Measurements from ENCODE around the gene GTSE1. TPM values are rescaled to one million over a fixed set of nuclear protein-coding genes. Genes with fewer than 3 reads are reported as not detected.

The GTSE1 gene
- total RNA-seq, 1 experiment from 2014 or later = 46.1 TPM

- H3K27me3 ChIP-seq (ENCODE audit: insufficient read depth, low read length) = no peaks in the 10 kb centered on the region
- H3K9ac ChIP-seq (ENCODE audit: low read length) = no peak overlapping the region
- no peaks in the 10 kb centered on the region for H3K9me2 ChIP-seq (ENCODE audit: insufficient read depth)
- intact Hi-C loops (cut with micrococcal nuclease) = no loop called here
- ATAC-seq (no peak), DNase-seq (ENCODE audit: low read depth, low spot score) (no peak)
- no peaks in the 10 kb centered on the region for H4K20me1 ChIP-seq (ENCODE audit: insufficient read depth)
- H3K79me2 ChIP-seq (ENCODE audit: insufficient read depth, low read length) = no peaks in the 10 kb centered on the region
- ChIA-PET POLR2A (no interaction called here), RAD21 (ENCODE audit: low non-redundant PET in 1 of 2, low total read pairs in 2 of 2, uncharacterized antibody in 2 of 2, unreplicated experiment in 2 of 2) (no interaction called here), CTCF (no interaction called here)
- H2AFZ ChIP-seq (ENCODE audit: low read depth, low read length, poor library complexity, severe bottlenecking) = no peak overlapping the region
- H3K36me3 ChIP-seq (ENCODE audit: control insufficient read depth in 1 of 2, insufficient read depth in 2 of 2, low read length in 2 of 2) = peaks cover 0 to 5% of the 10 kb centered on the region in 2 experiments; a peak in 1 of 4 replicates
- H3K4me3 ChIP-seq (replicated peaks in 1 of 2; ENCODE audit: low read depth in 1 of 2, low read length in 2 of 2) = no peak overlapping the region
- no peak overlapping the region for H3K4me2 ChIP-seq (ENCODE audit: low read length)
- no peak overlapping the region for H3K27ac ChIP-seq (ENCODE audit: low read depth, low read length)
- peaks cover 4 to 19% of the 10 kb centered on the region in 2 experiments for H3K4me1 ChIP-seq (ENCODE audit: control insufficient read depth in 1 of 2, insufficient read depth in 2 of 2, low read length in 2 of 2)
- BruUV-seq (replicated peaks) = no TSS peak
- peaks cover 4 to 7% of the 10 kb centered on the region in 2 experiments; a peak in 2 of 4 replicates for H3K9me3 ChIP-seq (ENCODE audit: control insufficient read depth in 1 of 2, insufficient read depth in 1 of 2, low read depth in 1 of 2, low read length in 2 of 2)
- TF ChIP-seq SIN3A (IDR thresholded peaks at IDR 0.05; ENCODE audit: low read depth) = no peak
- no peak for TF ChIP-seq YY1 (IDR thresholded peaks at IDR 0.05; ENCODE audit: extremely low read depth, insufficient replicate concordance, low read depth, low read length)
- TF ChIP-seq REST (IDR thresholded peaks at IDR 0.05; ENCODE audit: low read depth) = no peak
Observed at GRCh38 chr22:46371623-46372226, 75.1 kb downstream of the GTSE1 start.

- Histone ChIP-seq H4K20me1 (ENCODE audit: insufficient read depth) (no peaks in the 10 kb centered on the region), H3K27me3 (ENCODE audit: insufficient read depth, low read length) (no peaks in the 10 kb centered on the region), H2AFZ (ENCODE audit: low read depth, low read length, poor library complexity, severe bottlenecking) (no peak overlapping the region), H3K36me3 (ENCODE audit: control insufficient read depth in 1 of 2, insufficient read depth in 2 of 2, low read length in 2 of 2) (peaks cover 0 to 10% of the 10 kb centered on the region in 2 experiments; a peak in 1 of 4 replicates), H3K27ac (ENCODE audit: low read depth, low read length) (no peak overlapping the region), H3K9ac (ENCODE audit: low read length) (no peak overlapping the region), H3K9me3 (ENCODE audit: control insufficient read depth in 1 of 2, insufficient read depth in 1 of 2, low read depth in 1 of 2, low read length in 2 of 2) (peaks cover 4 to 9% of the 10 kb centered on the region in 2 experiments; a peak in 2 of 4 replicates), H3K4me3 (replicated peaks in 1 of 2; ENCODE audit: low read depth in 1 of 2, low read length in 2 of 2) (no peak overlapping the region), H3K9me2 (ENCODE audit: insufficient read depth) (no peaks in the 10 kb centered on the region), H3K4me1 (ENCODE audit: control insufficient read depth in 1 of 2, insufficient read depth in 2 of 2, low read length in 2 of 2) (peaks cover 13 to 23% of the 10 kb centered on the region in 2 experiments), H3K4me2 (ENCODE audit: low read length) (no peak overlapping the region), H3K79me2 (ENCODE audit: insufficient read depth, low read length) (no peaks in the 10 kb centered on the region)
- POLR2A ChIA-PET = no interaction called here
- RAD21 ChIA-PET (ENCODE audit: low non-redundant PET in 1 of 2, low total read pairs in 2 of 2, uncharacterized antibody in 2 of 2, unreplicated experiment in 2 of 2) = no interaction called here
- DNase-seq (ENCODE audit: low read depth, low spot score) = no peak
- CTCF ChIA-PET = no interaction called here
- no TSS peak for BruUV-seq (replicated peaks)
- intact Hi-C loops (cut with micrococcal nuclease) = no loop called here
- no peak for ATAC-seq
- TF ChIP-seq FOSL1 (IDR thresholded peaks at IDR 0.05; ENCODE audit: low read depth) (no peak), ZFX (IDR thresholded peaks at IDR 0.05) (no peak), SP1 (IDR thresholded peaks at IDR 0.05; ENCODE audit: low read depth) (no peak), JUND (IDR thresholded peaks at IDR 0.05) (no peak), YY1 (IDR thresholded peaks at IDR 0.05; ENCODE audit: extremely low read depth, insufficient replicate concordance, low read depth, low read length) (no peak), SRF (IDR thresholded peaks at IDR 0.05; ENCODE audit: low read depth) (no peak), ZBTB33 (IDR thresholded peaks at IDR 0.05; ENCODE audit: extremely low read depth, insufficient replicate concordance, low read length) (no peak), CEBPB (IDR thresholded peaks at IDR 0.05; ENCODE audit: low read depth) (no peak), REST (IDR thresholded peaks at IDR 0.05; ENCODE audit: low read depth) (no peak)
Observed at GRCh38 chr22:46372686-46373085, 76.0 kb downstream of the GTSE1 start.
